Measurements from ENCODE around the gene PDE6A.

PDE6A gene

GRCh38 chr5:149962601-149963300, 18.2 kb upstream of the PDE6A start:
- H3K4me3 ChIP-seq (ENCODE audit: low read length) = no peak overlapping the region
- no peaks in the 10 kb centered on the region for H3K9me3 ChIP-seq (ENCODE audit: insufficient read depth, low read depth, low read length)
- WGBS = 96% methylated on average over 5 of the region's 5 CpGs
- H3K9ac ChIP-seq (ENCODE audit: low read depth, low read length) = no peak overlapping the region
- H3K27ac ChIP-seq (ENCODE audit: low read depth, low read length) = no peak overlapping the region
- no peaks in the 10 kb centered on the region for H3K36me3 ChIP-seq (ENCODE audit: insufficient read depth, low read length)
- peaks cover 10% of the 10 kb centered on the region for H3K27me3 ChIP-seq (ENCODE audit: insufficient read depth, low read length)
- peaks cover 10% of the 10 kb centered on the region for H3K4me1 ChIP-seq (ENCODE audit: insufficient read depth, low read length)

- H3K4me1 ChIP-seq (ENCODE audit: insufficient read depth, low read length) = peaks cover 10% of the 10 kb centered on the region
- H3K27me3 ChIP-seq (ENCODE audit: insufficient read depth, low read length) = peaks cover 10% of the 10 kb centered on the region
- no peaks in the 10 kb centered on the region for H3K36me3 ChIP-seq (ENCODE audit: insufficient read depth, low read length)
- H3K4me3 ChIP-seq (ENCODE audit: low read length) = peak overlapping the region; percentile 80; the same call in 1 of the 2 replicates
- H3K27ac ChIP-seq (ENCODE audit: low read depth, low read length) = no peak overlapping the region
- WGBS = 76% methylated on average over 6 of the region's 6 CpGs
- no peaks in the 10 kb centered on the region for H3K9me3 ChIP-seq (ENCODE audit: insufficient read depth, low read depth, low read length)
- H3K9ac ChIP-seq (ENCODE audit: low read depth, low read length) = no peak overlapping the region
Measured at GRCh38 chr5:149961957-149962409, 17.4 kb upstream of the PDE6A start.

GRCh38 chr5:149961186-149961685, 16.6 kb upstream of the PDE6A start:
- Histone ChIP-seq H3K4me3 (ENCODE audit: low read length) (peak overlapping the region; percentile 80), H3K27me3 (ENCODE audit: insufficient read depth, low read length) (peaks cover 10% of the 10 kb centered on the region), H3K27ac (ENCODE audit: low read depth, low read length) (no peak overlapping the region), H3K9me3 (ENCODE audit: insufficient read depth, low read depth, low read length) (no peaks in the 10 kb centered on the region), H3K9ac (ENCODE audit: low read depth, low read length) (peak overlapping the region; percentile 62), H3K36me3 (ENCODE audit: insufficient read depth, low read length) (no peaks in the 10 kb centered on the region), H3K4me1 (ENCODE audit: insufficient read depth, low read length) (peaks cover 10% of the 10 kb centered on the region)
- 16% methylated on average over 23 of the region's 23 CpGs for WGBS

- Histone ChIP-seq H3K36me3 (ENCODE audit: insufficient read depth, low read length) (no peaks in the 10 kb centered on the region), H3K9me3 (ENCODE audit: insufficient read depth, low read depth, low read length) (no peaks in the 10 kb centered on the region), H3K4me3 (ENCODE audit: low read length) (peak within 1 kb of the TSS; percentile 80), H3K27ac (ENCODE audit: low read depth, low read length) (peak within 1 kb of the TSS; percentile 78; the same call in 1 of the 2 replicates), H3K4me1 (ENCODE audit: insufficient read depth, low read length) (peaks cover 10% of the 10 kb centered on the region), H3K9ac (ENCODE audit: low read depth, low read length) (peak within 1 kb of the TSS; percentile 62), H3K27me3 (ENCODE audit: insufficient read depth, low read length) (peaks cover 10% of the 10 kb centered on the region)
- under 1% methylated on average over 84 of the region's 84 CpGs for WGBS
Measured at GRCh38 chr5:149960272-149961185, 15.9 kb upstream of the PDE6A start, which contains the start of gene SLC26A2. Gene SLC26A2, plus strand, starts transcription at chr5:149960758. Its CDS starts 16,895 bp downstream, at chr5:149977653.

GRCh38 chr5:149959406-149960236, 15.0 kb upstream of the PDE6A start:
- Histone ChIP-seq H3K36me3 (ENCODE audit: insufficient read depth, low read length) (no peaks in the 10 kb centered on the region), H3K27me3 (ENCODE audit: insufficient read depth, low read length) (peaks cover 10% of the 10 kb centered on the region), H3K9me3 (ENCODE audit: insufficient read depth, low read depth, low read length) (no peaks in the 10 kb centered on the region), H3K4me1 (ENCODE audit: insufficient read depth, low read length) (peaks cover 10% of the 10 kb centered on the region), H3K27ac (ENCODE audit: low read depth, low read length) (peak overlapping the region; percentile 78; the same call in 1 of the 2 replicates), H3K9ac (ENCODE audit: low read depth, low read length) (peak overlapping the region; percentile 55), H3K4me3 (ENCODE audit: low read length) (peak overlapping the region; percentile 80)
- WGBS = 45% methylated on average over 11 of the region's 14 CpGs

GRCh38 chr5:149957855-149958254, 13.3 kb upstream of the PDE6A start:
- 93% methylated on average over 4 of the region's 4 CpGs for WGBS

GRCh38 chr5:149956685-149957084, 12.1 kb upstream of the PDE6A start:
- Histone ChIP-seq H3K4me3 (ENCODE audit: low read length) (no peak overlapping the region), H3K36me3 (ENCODE audit: insufficient read depth, low read length) (no peaks in the 10 kb centered on the region), H3K9me3 (ENCODE audit: insufficient read depth, low read depth, low read length) (no peaks in the 10 kb centered on the region), H3K27ac (ENCODE audit: low read depth, low read length) (no peak overlapping the region), H3K4me1 (ENCODE audit: insufficient read depth, low read length) (peaks cover 10% of the 10 kb centered on the region), H3K27me3 (ENCODE audit: insufficient read depth, low read length) (peaks cover 7% of the 10 kb centered on the region), H3K9ac (ENCODE audit: low read depth, low read length) (no peak overlapping the region)
- 92% methylated on average over 5 of the region's 5 CpGs for WGBS

More at GRCh38 chr5:149957855-149958254, 13.3 kb upstream of the PDE6A start:
- peaks cover 10% of the 10 kb centered on the region for H3K27me3 ChIP-seq (ENCODE audit: insufficient read depth, low read length)
- H3K9ac ChIP-seq (ENCODE audit: low read depth, low read length) = no peak overlapping the region
- H3K4me1 ChIP-seq (ENCODE audit: insufficient read depth, low read length) = peaks cover 10% of the 10 kb centered on the region
- no peaks in the 10 kb centered on the region for H3K36me3 ChIP-seq (ENCODE audit: insufficient read depth, low read length)
- H3K9me3 ChIP-seq (ENCODE audit: insufficient read depth, low read depth, low read length) = no peaks in the 10 kb centered on the region
- no peak overlapping the region for H3K4me3 ChIP-seq (ENCODE audit: low read length)
- H3K27ac ChIP-seq (ENCODE audit: low read depth, low read length) = no peak overlapping the region

GRCh38 chr5:149954798-149955197, 10.2 kb upstream of the PDE6A start:
- Histone ChIP-seq H3K9ac (ENCODE audit: low read depth, low read length) (no peak overlapping the region), H3K9me3 (ENCODE audit: insufficient read depth, low read depth, low read length) (no peaks in the 10 kb centered on the region), H3K4me3 (ENCODE audit: low read length) (no peak overlapping the region), H3K36me3 (ENCODE audit: insufficient read depth, low read length) (no peaks in the 10 kb centered on the region), H3K27ac (ENCODE audit: low read depth, low read length) (no peak overlapping the region), H3K4me1 (ENCODE audit: insufficient read depth, low read length) (peaks cover 3% of the 10 kb centered on the region; the same call in 1 of the 2 replicates), H3K27me3 (ENCODE audit: insufficient read depth, low read length) (no peaks in the 10 kb centered on the region)
- 94% methylated on average over 6 of the region's 6 CpGs for WGBS

- WGBS = 97% methylated on average over 9 of the region's 9 CpGs
- Histone ChIP-seq H3K27ac (ENCODE audit: low read depth, low read length) (no peak overlapping the region), H3K9ac (ENCODE audit: low read depth, low read length) (no peak overlapping the region), H3K4me3 (ENCODE audit: low read length) (no peak overlapping the region), H3K4me1 (ENCODE audit: insufficient read depth, low read length) (no peaks in the 10 kb centered on the region), H3K36me3 (ENCODE audit: insufficient read depth, low read length) (no peaks in the 10 kb centered on the region), H3K9me3 (ENCODE audit: insufficient read depth, low read depth, low read length) (no peaks in the 10 kb centered on the region), H3K27me3 (ENCODE audit: insufficient read depth, low read length) (no peaks in the 10 kb centered on the region)
Measured at GRCh38 chr5:149953436-149954121, 9.0 kb upstream of the PDE6A start.

GRCh38 chr5:149951138-149951749, 6.7 kb upstream of the PDE6A start:
- WGBS = 80% methylated on average over 6 of the region's 6 CpGs
- no peak overlapping the region for H3K9ac ChIP-seq (ENCODE audit: low read depth, low read length)
- no peak overlapping the region for H3K27ac ChIP-seq (ENCODE audit: low read depth, low read length)
- H3K4me1 ChIP-seq (ENCODE audit: insufficient read depth, low read length) = no peaks in the 10 kb centered on the region
- H3K36me3 ChIP-seq (ENCODE audit: insufficient read depth, low read length) = no peaks in the 10 kb centered on the region
- no peaks in the 10 kb centered on the region for H3K9me3 ChIP-seq (ENCODE audit: insufficient read depth, low read depth, low read length)
- H3K27me3 ChIP-seq (ENCODE audit: insufficient read depth, low read length) = no peaks in the 10 kb centered on the region
- no peak overlapping the region for H3K4me3 ChIP-seq (ENCODE audit: low read length)
